Myocyte (in vitro differentiated cells): ENCODE results near the gene CCDC60. TPM values are rescaled to one million over a fixed set of nuclear protein-coding genes. Genes with fewer than 3 reads are reported as not detected.

Source experiments
- DNase-seq: peaks from one replicate; pipeline ENCODE4 v3.0.0-alpha.2; 2012; ENCODE audit warnings: low read depth
- total RNA-seq: library from RNA; depleted of rRNA; stranded (reverse); fragments of >200 nt; gene quantifications from 2 replicates; pipeline ENCODE4 v1.2.3, GENCODE V29; 2014

The CCDC60 gene
- total RNA-seq, 1 donor from 2014 or later: not detected

DNA sequence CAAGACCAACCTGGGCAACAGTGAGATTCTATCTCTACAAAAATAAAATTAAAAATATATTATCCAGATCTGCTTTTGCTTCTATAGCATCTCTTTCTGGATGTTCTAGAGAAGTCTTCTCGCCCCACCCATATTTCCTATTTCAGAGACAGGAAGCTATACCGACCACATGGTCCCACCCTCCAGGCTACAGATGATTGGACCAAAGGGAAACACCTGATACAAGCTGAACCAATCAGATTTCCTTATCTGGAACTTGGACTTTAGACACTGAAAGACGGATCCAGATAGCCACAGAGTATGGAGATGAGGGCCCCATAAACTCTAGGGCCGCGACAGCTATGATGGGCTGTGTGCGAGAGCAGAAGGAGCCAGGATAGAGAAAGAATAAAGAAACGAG lies 48.7 kb downstream of the CCDC60 start:
- no peak for DNase-seq

DNA sequence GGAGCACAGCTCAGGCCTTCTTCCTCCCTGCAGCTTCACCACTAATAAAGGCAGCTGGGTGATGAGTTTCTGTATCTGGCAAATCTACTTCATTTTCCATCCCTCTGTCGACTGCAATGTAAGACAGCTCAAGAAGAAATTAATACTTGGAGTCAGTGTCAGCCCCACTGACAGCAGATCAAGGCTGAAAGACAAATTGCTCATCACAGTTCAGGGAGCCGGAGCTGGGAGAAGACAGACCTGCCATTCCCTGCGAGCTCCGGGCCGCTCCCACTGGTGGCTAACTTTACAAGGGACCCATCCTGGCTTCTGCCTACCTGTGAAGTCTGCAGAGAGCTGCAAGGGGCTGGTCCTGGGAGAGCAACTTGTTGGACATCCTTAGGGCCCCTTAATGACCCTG lies 49.8 kb downstream of the CCDC60 start:
- no peak for DNase-seq

DNA sequence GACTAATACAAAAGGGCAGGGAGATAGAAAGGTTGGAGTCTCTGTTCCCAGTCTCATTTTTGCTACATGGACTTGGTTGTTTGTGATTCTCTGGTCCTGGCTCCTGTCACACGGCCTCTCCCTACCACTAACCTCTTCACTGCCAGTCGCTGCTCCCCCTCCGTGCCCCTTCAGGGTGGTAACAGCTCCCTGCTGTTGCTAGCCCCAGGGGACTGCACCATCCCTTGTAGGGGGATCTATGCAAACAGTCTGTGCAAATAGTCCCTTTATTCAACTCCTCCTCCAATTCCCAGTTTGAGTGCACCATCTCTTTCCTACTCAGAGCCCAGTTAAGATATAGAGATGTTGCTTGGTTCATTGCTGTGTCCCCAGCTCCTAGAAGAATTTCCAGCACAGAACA lies 51.1 kb downstream of the CCDC60 start:
- DNase-seq: no peak

DNA sequence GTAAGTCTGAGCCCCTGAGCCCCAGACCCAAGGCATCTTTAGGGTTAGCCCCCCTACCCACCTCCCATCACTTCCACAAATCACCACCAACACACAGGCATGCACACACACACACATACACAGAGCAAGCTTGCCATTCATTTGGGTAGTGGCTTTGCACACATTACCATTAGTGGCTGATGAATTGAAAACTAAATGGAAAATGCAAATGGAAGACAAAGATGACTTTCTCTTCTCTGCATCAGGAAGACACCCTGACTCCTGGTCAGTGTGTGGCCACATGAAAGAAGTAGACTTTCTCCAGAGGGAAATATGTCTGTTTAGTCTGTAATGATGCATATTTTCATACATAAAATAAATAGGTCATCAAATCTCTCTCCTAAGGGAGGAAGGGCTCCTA lies 55.2 kb downstream of the CCDC60 start:
- DNase-seq: no peak

DNA sequence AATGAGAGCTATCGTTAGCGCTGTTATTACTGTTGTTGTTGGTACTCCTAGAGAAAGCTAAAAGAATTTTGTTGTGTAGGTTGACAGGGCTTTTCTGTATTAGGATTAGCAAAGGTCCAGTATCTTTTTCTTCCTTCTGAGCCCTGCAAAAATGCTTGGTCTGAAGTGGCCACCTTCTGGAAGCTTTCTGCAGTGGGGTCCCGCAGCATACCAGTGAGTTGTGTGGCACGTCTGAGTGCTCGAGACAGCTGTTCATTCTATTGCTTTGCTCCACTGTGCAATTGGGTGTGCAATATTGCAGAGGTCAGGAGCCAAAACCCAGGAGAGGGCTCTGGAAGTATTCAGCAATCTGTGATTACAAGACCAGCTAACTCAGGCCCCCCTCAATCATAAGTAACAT lies 57.1 kb downstream of the CCDC60 start:
- no peak for DNase-seq

DNA sequence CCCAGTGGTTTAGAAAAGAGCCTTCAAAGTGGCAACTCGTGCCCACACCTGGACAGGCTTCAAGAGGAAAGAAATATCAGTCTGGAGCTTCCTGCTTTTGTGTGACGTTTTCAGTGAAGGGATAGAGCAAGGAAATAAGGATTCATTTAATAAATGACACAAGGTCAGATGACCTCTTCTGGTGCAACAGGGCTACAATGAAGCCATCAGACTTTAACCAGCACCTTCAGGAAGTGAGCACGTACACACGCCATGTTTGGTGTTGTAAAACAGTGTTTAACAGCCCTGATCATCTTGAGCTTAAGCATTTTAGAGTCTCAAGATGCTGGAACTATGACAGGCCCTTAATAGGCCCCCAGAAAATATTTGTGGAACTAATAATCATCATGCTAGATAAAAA lies 59.1 kb downstream of the CCDC60 start:
- DNase-seq: no peak

DNA sequence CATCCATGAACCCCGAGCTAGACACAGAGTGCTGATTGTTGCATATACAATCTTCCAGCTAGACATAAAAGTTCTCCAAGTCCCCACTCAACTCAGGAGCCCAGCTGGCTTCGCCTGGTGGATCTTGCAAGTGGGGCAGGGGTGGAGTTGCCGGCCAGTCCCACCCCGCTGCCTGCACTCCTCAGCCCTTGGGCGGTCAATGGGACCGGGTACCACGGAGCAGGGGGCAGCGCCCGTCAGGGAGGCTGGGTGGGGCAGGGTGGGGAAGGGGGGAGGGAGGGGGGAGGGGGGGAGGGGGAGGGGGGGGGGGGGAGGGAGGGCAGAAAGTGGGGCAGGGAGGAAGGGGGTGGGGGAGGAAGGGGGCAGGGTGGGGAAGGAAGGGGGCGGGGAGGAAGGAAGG lies 63.0 kb downstream of the CCDC60 start:
- no peak for DNase-seq

DNA sequence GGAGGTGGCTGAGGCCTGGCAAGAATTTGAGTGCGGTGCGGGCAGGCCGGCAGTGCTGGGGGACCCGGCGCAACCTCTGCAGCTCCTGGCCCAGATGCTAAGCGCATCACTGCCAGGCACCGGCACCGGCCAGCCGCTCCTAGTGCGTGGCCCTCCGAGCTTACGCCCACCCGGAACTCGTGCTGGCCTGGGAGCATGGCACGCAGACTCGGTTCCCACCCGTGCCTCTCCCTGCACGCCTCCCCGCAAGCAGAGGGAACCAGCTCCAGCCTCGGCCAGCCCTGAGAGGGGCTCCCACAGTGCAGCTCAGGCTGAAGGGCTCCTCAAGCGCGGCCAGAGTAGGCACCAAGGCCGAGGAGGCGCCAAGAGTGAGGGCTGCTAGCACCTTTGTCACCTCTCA lies 63.7 kb downstream of the CCDC60 start:
- DNase-seq: no peak

DNA sequence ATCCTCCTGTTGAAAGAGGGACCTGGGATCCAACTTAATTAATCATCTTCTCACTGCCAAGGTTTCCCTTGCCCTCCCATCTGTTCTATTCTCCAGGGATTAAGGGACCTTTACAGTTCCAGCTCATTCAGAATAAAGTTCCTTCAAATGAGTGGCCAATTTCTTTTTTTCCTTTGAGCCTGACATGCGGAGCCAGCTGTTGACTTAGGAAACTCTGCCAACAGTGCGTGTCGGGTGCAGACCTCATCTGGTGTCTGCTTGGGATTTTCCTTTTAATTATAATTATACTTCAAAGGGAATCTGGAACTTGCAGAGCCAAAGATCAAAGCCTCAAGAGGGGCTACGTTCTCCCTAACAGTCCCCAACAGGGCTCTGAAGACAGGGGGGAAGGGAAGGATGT lies 64.8 kb downstream of the CCDC60 start:
- no peak for DNase-seq

DNA sequence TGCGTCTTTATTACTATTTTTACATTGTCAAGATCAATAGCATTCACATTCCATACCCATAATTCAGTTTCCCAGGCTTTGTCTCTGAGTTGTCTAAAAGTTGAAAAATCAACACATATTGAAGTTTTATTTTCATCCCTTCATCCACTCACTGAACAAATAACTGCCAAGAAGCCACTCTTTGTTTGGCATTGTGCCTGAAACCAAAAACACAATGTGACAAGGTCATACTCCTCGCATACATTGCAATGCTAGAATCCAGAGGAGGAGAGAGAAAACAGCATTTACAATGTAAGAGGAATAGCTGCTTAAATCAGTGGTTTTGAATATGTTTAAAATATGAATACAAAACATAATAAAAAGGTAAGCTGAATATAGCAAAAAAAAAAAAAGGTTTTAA lies 71.8 kb downstream of the CCDC60 start:
- no peak for DNase-seq

DNA sequence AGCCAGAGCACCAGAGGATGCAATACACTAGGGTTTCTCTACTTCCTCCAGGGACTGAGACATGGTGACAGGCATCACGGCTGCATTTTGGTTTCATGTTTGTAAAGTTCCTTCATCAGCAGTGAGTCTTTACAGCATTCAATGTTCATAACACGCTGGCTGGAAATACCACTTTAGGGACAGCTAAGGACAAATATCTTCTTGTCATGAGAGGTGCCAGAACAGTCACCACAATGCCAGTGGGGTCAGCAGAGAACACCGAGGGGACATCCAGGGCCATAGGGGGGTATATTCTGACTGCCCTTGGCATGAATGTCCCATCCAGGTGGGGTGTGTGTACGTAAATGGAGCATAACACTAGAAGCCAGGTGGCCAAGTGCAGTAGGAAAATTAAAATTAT lies 72.3 kb downstream of the CCDC60 start:
- DNase-seq: no peak

DNA sequence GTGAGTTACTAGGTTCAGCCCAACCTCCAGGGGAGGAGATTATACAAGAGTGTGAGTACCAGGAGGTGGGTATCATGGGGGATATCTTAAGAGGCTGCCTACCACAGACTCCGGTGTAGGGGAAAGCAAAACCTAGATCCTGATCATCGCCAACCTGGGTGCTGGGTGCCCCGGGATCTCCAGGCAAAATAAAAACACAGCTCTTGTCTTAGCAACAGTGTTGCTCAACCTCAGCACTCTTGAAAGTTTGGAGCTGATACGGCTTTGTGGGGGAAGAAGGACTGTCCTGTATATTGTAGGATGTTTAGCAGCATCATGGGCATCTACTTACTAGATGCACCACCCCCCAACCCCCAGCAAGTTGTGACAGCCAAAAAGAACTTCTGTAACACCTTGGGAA lies 74.5 kb downstream of the CCDC60 start:
- no peak for DNase-seq

DNA sequence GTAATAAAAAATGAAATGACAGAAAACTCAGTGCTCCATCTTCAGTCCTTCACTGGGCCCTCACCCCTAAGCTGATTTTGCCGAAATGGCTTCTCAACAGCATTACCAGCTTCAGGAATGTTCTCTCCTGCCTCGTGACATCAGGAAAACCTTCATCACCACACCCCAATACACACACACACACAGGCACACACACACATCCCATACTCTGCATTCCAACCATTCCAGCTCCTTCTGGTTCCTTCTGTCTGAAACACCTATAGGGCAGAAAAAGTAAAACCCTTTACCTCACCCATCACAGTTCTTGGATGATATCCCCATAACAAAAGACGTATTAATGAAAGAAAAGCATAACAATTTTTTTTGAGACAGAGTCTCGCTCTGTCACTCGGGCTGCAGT lies 75.9 kb downstream of the CCDC60 start:
- no peak for DNase-seq

DNA sequence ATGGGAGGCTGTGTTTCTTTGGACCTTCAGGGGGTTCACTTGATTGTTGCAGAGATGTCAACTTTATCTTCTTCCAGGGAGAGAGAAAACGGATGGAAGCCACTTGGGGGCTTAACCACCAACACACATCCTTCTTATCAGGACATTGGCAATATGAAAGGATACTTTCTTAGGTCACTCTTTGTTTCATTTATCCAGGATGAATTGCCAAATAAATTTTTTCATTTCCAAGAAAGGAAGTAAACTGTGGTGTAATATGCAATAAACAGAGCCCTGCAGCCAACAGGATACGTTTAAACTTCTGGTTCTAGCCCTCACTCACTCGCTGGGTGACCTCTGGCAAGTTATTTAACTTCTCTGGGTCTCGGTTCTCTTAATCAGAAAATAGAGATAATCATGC lies 77.8 kb downstream of the CCDC60 start:
- DNase-seq: no peak

DNA sequence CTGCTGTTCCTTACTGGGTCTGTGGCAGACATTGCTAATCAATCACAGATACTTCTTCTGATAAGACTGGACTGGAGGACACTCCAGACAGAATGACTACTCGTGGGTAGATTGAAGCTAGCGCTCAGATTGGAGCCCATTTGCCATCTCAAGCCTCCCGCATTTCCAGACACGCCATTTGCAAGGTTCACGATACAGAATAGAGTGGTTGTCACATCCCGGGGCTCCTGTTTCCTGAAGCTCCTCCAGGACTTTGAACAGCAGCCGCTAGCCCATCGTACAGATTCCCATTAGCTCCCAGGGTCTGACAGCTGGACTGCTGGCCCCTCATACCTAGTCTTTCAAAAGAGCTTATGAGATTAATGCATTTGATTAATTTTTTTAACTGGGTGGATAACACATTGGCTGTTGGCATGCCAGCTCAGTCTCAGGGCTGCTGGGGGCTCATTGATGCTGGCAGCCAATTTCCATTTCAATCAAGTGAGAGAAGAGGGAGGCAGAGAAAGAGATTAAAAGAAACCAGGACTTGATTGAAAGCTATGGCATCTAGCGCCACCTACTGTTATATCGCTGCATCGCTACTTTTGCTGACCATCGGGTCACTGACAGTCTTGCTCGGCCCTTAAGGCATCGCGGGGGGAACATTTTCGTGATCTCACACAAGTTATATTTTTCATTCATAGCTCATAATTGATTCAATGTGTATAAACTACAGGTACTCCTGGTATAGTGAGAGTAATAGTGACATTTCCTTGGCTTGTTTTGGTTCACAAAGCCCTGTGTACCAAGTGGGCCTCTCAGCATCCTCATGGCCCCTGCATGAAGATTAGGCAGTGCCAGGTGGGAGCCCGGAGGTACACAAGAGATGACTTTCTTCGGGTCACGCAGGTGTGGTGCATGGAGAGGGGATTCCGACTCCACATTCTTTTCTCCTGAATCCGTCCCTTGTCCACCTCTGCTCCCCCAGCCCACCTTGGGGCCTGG lies 78.6 kb downstream of the CCDC60 start:
- peak; percentile 65 for DNase-seq

DNA sequence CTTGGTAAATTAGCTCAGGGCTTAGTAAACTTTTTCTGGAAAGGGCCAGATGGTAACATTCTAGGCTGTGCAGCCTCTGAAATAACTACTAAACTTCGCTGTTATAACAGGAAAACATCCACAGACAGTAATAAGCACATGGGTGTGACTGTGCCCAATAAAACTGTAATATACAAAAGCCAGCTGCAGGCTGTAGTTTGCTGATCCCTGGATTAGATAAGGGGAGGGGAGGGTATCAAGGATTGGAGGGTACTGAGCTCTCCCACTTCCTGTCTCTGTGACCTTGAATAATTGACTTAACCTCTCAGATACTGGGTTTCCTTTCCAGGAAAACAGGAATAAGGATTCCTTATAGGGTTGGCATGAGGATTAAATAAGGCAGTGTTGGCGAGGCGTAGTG lies 81.2 kb downstream of the CCDC60 start:
- no peak for DNase-seq

DNA sequence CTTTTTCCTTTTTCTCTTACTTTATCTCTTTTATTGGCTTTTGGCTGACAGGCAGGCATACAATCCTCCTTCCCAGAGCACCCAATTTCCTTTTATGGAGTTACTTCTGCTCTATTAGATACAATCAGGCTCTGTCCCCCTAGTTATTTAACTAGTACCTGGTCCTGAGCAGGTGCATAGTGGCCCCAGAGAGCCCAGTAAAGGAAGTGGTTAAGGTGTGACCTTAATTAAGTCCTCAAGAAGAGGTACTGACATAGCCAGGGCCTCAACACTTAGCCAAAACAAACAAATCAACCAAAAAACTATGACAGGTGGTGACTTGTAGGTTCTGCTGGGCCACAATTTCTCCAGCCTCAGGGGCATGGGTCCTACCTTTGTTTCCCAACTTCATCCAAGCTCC lies 82.9 kb downstream of the CCDC60 start:
- no peak for DNase-seq

DNA sequence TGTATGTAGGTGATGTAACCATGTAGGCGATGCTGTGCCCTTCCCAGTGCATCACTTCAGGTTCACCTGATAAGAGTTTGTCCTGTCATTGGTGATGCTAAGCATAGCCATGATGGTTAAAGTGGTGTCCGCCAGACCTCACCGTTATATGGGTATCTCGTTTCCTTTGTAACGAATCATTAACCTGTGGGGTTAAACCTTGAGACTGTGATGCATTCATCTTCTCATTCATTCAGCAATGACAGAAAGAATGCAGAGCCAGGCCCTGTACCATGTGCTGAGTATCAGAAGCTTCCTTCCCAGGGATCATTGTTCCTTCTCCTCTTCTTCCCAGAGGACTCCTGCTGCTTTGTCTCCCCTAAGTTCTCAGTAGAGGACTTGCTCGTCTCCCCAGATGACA lies 84.9 kb downstream of the CCDC60 start:
- no peak for DNase-seq

DNA sequence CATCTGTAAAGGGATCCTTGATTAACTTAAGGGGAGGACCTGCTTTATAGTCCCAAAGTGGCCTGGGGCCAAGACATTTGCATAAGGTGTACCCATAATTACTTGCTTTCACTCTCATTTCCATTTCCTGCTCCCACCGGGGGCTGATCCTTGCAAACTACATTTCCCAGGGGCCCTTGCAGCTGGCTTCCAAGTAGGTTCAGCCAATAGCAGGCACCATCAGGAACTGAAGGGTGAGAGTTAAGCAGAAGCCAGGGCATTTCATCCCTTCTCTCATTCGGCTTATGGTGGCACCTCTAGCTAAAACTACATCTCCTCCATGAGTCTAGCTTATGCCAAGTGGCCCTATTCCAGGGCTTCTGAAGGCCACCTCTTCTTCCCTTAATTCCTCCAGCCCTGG lies 88.8 kb downstream of the CCDC60 start:
- DNase-seq: no peak

DNA sequence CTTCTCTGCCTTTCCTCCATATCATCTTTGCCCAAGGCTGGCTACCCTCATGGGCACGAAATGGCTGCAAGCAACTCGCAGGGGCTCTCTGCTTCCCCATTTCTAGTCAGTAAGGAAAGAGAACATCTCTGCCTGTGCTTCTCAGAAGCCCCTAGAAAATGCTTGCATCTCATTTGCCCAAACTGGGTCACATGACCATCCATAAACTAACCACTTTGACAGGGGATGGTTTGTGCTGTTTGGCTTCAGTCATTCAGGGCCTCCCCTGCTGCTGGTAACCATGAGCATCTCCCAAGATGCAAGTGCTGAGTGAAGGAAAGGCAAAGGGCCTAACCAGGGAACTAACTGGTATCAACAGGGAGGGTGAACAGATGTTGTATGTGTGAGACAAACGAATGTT lies 91.1 kb downstream of the CCDC60 start:
- no peak for DNase-seq

DNA sequence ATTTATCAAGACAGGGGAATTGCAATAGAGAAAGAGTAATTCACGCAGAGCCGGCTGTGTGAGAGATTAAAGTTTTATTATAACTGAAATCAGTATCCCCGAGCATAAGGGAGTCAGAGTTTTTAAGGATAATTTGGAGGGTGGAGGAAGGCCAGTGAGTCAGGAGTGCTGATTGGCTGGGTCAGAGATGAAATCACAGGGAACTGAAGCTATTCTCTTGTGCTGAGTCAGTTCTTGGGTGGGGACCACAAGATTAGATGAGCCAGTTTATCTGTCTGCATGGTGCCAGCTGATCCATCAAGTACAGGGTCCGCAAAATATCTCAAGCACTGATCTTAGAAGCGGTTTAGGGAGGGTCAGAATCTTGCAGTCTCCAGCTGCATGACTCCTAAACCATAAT lies 96.6 kb downstream of the CCDC60 start:
- DNase-seq: no peak

DNA sequence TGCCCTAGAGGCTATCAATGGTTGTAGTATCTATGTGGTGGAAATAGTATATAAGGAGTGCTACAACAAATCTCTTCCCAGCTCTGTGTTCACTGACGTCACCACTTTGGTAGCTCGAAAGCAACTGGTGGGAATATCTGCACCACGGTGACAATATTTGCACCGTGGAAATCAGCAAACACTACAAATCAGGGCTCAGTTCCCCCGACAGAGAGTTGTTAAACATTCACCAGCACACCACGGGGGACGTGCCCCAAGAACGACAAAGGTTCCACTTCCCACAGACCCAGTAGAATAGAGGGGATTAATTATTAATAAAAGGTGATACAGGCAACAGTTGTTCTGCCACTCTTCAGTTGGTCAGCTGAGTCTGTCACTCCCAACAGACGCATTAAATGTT lies 98.4 kb downstream of the CCDC60 start:
- DNase-seq: no peak

DNA sequence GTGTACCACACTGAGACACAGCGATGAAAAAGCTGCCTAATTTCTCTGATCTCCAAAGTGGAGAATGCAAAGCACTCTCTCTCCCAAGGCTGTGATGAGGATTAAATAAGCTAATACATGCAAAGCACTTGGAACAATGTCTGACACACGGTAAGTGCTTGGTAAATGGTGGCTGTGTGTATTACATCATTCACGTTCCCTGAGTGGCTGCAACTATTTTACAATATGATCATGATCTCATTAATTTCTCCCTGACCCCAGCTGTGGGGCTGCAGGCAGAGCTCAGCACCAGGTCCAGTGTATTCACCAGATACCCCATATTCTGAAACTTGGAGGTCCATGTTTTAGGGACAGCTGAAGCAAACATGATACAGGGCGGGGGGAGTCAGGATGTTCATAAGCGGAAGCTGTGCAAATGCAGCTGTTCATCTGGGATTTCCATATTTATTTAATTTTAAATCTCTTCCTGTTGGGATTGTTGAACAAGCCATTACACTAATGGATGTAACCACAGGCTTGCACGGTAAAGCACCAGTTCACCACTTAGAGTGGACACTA lies 106.4 kb downstream of the CCDC60 start:
- no peak for DNase-seq
